Esophagus squamous epithelium (tissue), 4 donors: Measurements from ENCODE around the gene RTEL1.

Experiments used
- POLR2A ChIP-seq, 4 donors: fragments of 450-650 bp; IDR thresholded peaks; one replicate each; pipeline ENCODE4 v1.6.1; 2017; ENCODE audit warnings: antibody characterized with exemption in 4 of 4, mild to moderate bottlenecking in 4 of 4, moderate library complexity in 3 of 4
- TF ChIP-seq, protein P1 (sequence below), 6 experiments: fragments of 450-650 bp in 4 of 6; fragments of 200-600 bp in 2 of 6; sonication (generic) in 2 of 6; IDR thresholded peaks; one replicate each; pipeline ENCODE4 v1.5.1; 2016 to 2019; ENCODE audit warnings: antibody characterized with exemption in 6 of 6, mild to moderate bottlenecking in 4 of 6, moderate library complexity in 4 of 6

GRCh38 chr20:63707558-63708300 lies 49.6 kb downstream of the RTEL1 start, which contains the start of the genes ARFRP1 and ZGPAT:
- TF ChIP-seq POLR2A (IDR thresholded peaks at IDR 0.05), result peak in 3 of 4 donors; percentile 57 to 71 (median 65)
- TF ChIP-seq, protein P1, sequence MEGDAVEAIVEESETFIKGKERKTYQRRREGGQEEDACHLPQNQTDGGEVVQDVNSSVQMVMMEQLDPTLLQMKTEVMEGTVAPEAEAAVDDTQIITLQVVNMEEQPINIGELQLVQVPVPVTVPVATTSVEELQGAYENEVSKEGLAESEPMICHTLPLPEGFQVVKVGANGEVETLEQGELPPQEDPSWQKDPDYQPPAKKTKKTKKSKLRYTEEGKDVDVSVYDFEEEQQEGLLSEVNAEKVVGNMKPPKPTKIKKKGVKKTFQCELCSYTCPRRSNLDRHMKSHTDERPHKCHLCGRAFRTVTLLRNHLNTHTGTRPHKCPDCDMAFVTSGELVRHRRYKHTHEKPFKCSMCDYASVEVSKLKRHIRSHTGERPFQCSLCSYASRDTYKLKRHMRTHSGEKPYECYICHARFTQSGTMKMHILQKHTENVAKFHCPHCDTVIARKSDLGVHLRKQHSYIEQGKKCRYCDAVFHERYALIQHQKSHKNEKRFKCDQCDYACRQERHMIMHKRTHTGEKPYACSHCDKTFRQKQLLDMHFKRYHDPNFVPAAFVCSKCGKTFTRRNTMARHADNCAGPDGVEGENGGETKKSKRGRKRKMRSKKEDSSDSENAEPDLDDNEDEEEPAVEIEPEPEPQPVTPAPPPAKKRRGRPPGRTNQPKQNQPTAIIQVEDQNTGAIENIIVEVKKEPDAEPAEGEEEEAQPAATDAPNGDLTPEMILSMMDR (IDR thresholded peaks at IDR 0.05), result peak in 2 of 6 experiments; percentile 22 to 45
